ENCODE data around the gene MRGPRG.
"Not testable (repeated sequence)": the region's sequence is repeated elsewhere in the genome, so short reads cannot be mapped to it uniquely, and the experiment has no call there.

Gene MRGPRG, protein sequence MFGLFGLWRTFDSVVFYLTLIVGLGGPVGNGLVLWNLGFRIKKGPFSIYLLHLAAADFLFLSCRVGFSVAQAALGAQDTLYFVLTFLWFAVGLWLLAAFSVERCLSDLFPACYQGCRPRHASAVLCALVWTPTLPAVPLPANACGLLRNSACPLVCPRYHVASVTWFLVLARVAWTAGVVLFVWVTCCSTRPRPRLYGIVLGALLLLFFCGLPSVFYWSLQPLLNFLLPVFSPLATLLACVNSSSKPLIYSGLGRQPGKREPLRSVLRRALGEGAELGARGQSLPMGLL

DNA sequence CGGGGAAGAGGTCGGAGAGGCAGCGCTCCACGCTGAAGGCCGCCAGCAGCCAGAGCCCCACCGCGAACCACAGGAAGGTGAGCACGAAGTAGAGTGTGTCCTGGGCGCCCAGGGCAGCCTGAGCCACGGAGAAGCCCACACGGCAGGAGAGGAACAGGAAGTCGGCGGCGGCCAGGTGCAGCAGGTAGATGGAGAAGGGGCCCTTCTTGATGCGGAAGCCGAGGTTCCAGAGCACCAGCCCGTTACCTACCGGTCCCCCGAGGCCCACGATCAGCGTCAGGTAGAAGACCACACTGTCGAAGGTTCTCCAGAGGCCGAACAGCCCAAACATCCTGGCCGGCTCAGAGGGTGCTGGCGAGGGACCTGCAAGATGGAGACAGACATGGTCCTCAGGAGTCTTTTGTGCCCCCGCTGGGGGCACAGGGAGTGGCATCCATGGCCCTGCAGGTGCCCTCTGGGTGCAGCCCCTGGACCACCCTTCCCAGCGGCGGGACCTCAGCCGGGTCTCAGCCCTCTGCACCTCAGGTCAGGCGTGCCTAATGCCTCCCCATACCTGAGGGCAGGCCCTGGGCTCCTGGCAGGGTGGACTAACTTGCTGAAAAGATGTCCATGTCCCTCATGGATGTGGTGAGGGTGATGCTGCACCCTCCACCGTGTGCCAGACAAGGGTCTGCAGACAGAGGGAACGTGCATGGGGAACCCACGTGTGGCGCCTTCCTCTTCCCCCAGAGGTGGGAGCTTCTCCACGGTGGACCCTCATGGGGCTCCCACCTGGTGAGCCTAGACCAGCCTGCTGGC lies at the start of gene MRGPRG:
MRGPRG (minus strand) TSS at position 331 of the 798 bp plus-strand sequence; CDS start at position 331, 0 bp downstream.
- no peak for DNase-seq

DNA sequence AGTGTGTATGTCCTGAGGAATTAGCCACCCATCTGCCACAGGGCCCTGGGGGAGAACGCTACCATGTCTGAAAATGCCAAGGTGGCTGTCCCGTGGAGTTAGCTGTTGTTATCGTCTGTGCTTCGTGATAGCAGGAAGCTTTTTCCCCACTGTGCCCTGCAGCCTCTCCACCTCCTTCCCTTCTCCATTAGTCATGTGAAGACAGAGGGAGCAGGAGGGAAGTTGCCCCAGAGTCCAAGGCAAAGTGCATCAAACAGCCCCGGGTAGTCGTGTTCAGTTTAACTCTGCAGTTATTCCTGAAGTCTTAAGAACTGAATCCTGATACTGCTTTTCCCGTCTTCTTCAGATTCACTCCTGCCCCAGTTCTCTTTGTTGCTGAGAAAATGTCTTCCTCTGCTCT lies 43.9 kb upstream of the MRGPRG start:
- not testable (repeated sequence) for DNase-seq

DNA sequence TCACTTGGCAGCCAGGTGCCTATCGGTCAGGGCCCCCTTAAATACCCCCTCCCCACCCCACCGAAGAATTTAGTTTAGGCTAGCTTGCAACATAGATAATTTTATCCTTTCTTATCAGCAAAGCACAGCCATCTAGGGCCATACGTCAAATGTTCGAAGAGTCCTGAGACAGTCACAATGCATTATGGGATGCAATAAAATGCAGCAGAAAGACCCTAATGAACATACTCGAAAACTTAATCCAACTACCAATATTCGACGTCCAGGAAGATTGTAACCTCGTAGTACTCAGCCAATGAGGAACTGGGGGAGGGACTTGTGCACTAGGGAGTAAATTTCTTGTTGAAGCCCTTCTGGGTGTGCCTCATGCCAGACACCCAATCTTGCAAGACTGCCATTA lies 43.2 kb upstream of the MRGPRG start:
- DNase-seq, result not testable (repeated sequence)

DNA sequence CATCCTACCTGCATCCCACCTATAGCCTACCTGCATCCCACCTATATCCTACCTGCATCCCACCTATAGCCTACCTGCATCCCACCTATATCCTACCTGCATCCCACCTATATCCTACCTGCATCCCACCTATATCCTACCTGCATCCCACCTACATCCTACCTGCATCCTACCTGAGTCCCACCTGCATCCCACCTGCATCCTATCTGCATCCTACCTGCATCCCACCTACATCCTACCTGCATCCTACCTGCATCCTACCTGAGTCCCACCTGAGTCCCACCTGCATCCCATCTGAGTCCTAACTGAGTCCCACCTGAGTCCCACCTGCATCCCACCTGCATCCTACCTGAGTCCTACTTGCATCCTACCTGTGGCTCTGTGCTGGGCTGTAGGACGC lies 38.9 kb upstream of the MRGPRG start:
- DNase-seq, result not testable (repeated sequence)

DNA sequence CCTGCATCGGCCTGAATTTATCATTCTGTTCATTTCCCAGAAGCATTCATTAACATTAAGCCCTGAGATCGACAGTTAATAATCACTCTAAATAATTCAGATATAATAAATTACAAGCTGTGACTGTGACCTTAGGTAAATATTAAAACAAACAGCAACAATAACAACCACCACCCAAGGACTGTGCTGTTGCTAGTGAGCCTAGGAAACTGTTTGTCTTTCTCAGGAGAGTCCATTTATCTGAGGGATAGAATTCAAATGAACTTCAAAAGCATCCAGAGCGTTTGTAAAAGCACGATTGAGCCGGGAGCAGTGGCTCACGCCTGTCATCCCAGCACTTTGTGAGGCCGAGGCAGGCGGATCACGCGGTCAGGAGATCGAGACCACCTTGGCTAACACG lies 36.6 kb upstream of the MRGPRG start:
- not testable (repeated sequence) for DNase-seq

DNA sequence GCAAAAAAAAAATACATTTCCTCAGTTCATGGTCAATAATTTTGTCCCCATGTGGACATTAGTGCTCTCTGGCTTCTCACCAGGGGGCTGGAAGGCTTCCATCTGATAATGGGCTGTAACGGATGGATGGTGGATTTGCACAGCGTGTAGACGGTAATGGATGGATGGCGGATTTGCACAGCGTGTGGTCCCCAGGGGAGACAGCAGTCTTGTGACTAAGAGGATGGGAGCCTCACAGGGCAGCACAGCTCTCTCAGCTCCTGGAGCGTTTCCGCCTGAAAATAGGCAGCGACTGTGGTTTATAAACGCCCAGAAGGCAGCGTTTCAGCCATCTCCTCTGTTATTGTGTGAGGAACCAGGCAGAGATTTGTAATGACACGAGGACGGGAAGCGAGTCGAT lies 36.2 kb upstream of the MRGPRG start:
- not testable (repeated sequence) for DNase-seq

DNA sequence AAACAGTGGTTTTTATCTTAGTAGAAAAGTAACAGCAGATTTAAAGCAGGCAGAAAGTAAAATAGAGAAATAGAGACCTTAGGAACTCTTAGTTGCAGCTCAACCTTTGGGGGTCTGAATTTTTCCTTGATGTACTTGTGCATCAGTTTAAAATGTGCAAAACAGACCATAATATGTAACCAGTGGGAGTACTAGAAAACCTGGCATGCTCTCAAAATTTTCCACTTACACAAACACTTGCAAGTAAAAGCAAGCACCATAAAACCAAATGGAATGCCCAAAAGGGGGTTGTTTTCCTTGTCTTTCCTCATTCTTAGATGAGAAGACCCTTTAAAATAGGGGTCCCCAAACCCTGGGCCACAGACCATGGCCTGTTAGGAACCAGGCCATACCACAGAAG lies 26.5 kb upstream of the MRGPRG start:
- DNase-seq, result no peak

DNA sequence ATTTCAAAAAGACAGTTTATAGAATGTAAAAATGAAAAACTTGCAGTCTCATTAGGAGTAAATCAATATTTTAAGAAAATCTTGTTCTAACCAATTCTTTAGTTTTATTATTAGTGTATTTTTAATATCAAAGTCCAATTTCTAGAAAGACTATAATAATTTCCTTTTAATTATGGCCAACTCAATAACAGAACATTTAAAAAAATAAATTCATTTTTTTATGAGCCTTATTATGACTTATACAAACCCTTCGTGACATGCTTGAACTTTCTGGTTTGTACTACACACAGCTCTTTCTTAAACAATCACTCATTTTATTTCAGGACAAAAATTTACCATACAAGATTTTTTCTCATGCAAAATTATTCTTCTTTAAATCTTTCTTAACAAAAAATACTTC lies 25.3 kb upstream of the MRGPRG start:
- DNase-seq, result no peak

DNA sequence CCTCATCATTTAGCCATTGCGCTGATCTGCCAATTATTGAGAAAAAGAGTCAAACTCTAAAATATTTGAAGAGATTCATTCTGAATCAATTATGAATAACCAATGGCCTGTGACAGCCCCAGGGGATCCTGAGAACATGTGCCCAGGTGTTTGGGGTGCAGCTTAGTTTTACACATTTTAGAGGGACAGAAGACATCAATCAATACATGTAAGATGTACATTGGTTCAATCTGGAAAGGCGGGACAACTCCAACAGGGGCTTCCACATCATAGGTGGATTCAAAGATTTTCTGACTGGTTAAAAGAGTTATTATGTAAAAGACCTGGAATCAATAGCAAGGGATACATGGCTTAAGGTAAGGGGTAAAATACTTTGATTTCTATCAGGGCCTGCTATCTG lies 18.5 kb upstream of the MRGPRG start:
- no peak for DNase-seq

DNA sequence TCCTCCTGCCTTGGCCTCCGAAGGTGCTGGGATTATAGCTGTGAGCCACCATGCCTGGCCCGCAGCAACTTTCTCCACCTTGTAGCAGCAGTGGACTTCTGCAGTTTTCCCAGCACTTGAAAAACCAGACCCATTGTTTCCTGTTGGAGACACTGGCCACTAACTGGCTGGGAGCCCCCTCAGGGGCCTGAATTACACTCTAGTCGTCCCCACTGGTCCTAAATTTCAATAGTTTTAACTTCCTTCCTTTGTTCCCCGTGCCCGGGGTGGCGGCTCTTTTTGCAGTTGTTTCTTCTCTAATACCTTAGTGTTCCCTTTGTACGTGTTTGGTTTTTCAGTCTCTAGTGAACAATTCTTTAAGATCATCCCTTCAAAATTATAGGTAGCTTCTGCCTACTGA lies 16.2 kb upstream of the MRGPRG start:
- DNase-seq, result no peak

DNA sequence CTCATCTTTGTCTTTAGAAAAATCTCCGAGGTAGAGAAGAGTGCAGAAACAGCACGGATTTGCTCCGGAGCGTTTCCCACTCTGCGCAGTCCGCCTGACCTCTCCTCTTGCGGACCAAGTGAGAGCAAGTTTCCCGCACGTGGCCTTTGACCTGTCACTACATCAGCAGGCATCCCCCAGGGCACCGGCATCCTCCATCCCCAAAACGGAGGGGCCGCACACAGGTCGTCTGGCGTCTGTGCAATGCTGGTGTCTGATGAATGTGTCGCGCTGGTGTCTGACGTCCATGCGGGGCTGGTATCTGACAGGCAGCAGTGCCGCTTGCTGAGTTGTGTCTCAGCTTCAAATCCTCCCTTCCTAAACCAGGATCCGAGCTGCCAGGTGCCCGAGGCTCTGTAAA lies 14.3 kb upstream of the MRGPRG start:
- DNase-seq, result no peak

DNA sequence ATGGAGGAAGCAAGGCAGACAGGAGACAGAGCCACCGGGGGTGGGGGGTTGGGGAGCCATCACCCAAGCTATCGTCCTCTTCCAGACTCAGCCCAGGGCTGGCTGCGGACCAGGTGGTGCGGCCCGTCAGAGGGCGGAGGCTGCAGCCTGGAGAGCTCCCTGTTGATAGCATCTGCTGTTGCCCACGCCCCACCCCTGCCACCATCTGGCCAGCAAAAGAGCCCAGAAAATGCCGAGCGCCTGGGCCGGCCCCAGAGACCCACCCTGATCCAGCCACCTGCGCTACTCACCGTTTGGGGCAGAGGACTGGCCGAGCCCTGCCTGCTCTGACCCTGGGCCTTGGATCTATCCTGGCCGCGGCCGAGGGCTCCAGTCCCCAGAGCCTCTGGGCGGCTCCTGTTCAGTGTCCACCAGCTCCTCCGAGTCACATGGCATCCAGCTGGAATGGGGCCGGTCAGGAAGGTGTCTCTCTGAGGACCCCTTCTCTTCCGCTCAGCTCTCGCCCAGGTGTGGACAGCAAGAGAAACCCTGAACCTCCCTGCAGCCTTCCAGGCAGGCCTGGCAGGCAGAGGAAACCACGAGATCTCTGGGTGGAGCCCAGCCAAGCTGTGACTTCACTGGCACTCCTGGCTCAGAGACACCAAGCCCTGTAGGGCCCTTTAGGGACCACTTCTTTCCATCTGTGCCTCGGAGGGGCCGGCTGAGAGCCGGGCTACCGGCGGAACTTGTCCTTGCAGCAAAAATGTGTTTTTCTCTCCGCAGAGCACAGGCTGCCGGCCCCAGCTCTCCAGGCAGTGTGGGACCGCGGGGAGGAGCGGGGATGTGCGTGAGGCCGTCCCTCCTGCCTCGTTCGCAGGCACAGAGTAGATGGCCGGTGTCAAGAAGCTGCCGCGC lies 13.5 kb upstream of the MRGPRG start, which contains the start of gene MRGPRE:
MRGPRE (minus strand) TSS at position 567 of the 894 bp plus-strand sequence. CDS start 3,618 bp downstream, outside the sequence.
- no peak for DNase-seq

DNA sequence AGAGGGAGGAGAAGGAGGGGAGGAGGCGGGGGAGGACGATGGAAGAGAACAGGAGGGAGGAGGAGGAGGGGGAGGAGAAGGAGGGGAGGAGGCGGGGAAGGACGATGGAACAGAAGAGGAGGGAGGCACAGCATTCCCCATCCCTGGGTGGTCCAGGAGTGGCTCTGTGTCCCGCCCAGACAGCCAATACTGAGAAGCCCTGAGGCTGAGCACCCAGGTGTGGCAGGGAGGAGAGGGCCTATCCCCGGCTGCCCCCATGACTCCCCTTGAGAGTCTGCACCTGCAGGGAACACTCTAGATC lies 12.9 kb upstream of the MRGPRG start:
- no peak for DNase-seq

DNA sequence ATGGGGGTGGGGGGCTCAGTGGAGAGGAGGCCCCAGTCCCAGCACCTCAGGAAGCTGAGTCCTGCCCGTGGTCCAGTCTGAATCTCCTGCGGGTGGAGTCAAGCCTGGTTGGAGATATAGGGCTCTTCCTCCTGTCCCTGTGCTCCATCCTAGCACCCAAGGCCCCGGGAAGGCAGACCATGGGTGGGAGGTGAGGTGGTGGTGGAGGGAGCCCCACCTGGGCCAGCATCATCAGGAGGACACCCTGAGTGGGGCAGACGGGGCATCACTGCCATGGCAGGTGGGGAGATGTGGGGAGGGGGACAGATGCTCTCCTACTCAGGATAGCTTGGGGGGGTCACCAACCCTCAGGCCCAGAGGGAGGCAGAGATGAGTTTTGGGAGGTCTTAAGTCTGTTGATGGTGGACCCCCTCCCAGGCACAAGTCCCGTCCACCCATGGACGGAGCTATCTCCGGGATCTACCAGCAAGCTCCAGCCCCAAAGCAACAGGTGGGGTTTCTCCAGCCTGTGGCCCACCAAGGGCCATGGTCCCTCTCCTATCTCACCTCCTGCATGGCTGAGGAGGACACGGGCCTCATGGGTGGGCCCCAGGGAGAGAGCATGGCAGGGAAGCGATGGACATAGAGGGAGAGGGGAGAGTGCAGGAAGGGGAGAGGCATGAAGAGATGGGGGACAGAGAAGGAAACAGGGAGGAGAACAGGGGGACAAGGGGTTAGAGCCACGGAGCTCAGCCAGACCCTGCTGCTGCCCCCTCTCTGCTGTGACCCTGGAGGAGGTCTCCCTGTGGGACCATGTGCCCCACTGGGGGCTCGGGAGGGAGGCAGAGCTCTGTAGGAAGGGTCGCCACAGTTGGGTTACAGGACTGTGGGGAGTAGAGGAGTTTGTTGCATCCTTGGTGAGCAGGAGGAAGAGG lies 12.3 kb upstream of the MRGPRG start:
- DNase-seq, result no peak

DNA sequence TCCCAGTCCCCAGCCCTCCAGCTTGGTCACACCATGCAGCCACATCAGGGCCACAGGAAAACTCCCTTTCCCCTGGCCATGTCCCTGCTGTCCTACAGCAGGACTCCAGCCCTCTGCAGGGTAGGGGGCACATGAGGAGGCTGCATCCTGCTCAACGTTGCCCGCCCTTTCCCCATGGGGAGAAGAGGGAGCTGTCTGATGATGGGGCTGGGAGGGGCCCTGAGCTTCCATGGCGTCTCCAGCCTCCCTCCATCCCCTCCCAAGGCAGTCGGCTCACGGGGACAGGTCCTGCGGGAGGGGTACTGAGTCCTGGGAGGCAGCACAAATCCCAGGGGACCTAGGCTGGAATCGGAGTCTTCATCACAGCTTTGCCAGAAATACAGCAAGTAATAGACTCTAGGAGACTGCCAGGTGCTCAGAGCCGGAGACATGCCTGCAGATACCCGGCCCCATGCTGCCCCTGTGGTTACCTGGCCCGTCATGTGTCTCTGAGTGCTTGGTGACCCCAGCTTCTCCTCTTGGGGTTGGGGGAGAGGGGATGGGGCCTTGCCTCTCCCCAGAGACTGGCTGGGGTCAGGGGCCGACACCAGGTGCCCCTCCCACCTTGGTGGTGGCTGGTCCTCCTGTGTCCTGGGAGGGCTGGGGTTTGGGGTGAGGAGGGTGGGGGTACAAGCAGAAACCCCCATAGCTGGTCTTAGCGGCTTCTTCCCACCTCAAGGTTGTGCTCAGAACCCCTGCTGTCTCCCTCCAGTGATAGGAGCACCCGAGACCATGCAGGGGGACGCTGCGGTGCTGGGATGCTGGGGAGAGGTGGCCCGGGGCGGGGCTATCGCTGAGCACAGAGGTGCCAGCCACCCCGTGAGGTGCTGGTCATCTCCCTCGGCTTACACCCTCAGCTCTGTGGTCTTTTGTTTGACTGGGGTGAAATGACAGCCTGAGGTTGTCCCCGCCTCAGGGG lies 11.3 kb upstream of the MRGPRG start:
- no peak for DNase-seq

DNA sequence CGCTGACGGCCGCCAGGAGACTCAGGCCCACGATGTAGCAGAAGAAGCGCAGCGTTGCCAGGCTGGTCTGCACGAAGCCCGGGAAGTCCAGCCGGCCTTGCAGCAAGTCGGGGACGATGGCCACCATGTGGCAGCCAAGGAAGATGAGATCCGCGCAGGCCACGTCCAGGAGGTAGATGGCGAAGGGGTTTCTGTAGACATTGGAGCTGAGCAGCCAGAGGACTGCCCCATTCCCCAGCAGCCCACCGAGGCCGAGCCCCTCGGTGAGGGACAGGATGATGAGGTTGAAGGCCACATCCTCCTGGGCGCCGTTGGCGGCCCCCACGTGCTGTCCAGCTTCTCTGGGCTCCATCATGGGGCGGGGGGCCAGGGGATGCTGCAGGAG lies 9.8 kb upstream of the MRGPRG start:
- no peak for DNase-seq

DNA sequence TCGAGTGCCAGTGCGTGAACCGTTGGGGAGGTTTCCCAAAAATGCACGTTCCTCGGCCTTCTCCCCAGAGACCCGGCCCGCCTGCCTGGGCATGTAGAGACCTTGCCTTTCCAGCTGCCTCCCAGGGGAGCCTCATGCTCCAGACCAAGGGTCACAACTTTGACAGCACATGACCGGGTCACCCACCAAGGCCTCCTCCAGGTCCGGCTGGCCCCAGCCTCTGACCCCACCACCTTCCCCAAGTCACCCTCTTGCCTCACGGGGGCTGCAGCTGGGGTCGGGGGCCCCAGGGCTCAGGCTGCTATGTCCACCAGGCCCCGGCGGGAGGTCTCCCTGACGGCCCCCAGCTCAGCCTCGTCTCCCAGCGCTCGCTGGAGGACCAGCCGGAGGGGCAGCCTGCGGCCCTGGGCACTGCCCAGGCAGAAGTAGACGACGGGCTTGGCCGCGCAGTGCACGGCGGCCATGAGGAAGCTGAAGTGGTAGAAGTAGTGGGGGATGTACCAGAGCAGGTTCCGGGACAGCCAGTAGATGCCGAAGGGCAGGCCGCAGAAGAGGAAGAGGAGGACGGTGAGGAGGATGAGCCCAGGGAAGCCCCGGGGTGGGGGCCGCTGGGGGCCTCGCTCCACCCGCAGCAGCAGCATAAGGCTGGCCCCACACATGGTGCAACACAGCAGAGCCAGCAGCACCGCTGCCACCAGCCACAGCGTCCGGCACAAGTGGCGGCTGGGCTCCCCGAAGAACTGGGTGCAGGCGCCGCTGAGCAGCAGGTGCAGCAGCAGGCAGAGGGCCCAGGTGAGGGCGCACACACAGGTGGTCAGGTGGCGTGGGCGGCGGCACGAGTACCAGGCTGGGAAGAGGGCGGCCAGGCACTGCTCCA lies 9.2 kb upstream of the MRGPRG start:
- DNase-seq, result no peak

DNA sequence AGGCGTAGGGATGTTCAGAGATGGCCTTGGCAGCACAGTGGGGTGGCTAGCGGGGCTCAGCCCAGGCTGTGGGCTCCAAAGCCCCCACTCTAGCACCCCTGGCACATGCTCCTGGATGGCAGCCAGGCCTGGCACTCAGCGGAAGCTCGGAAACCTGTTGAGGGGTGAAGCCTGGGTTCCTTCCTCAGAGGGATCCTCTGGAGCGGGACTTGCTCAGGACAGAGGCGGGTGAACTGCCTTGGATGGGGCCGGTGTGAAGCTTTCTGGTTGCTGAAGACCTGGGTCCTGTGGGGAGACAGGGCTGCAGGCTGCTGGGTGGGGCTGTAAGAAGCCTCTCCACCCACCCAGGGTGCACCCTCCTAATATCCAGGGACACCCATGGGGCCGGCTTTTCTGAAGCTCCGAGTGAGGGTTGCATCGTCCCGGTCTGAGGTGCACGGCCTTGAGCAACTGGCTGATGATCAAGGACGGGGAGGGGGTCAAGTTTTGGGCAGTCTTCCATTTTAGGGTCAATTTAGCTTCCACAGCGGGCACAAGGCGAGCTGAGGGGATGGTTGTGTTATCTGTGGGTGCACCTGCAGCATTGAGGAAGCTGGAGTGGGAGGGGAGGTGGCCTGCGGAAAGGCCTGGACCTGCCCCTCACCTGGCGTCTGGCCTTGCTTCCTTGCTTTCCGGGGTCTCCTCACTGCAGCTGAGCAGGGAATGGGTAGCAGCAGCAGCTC lies 8.4 kb upstream of the MRGPRG start:
- DNase-seq, result no peak
